Kasumi-1 (cell line): ENCODE data around the gene FSTL4.

Experiments used
- DNase-seq, 2 experiments: peaks; one replicate each; lab custom pipeline; 2025; lab: John Stamatoyannopoulos, UW

Gene FSTL4

DNA sequence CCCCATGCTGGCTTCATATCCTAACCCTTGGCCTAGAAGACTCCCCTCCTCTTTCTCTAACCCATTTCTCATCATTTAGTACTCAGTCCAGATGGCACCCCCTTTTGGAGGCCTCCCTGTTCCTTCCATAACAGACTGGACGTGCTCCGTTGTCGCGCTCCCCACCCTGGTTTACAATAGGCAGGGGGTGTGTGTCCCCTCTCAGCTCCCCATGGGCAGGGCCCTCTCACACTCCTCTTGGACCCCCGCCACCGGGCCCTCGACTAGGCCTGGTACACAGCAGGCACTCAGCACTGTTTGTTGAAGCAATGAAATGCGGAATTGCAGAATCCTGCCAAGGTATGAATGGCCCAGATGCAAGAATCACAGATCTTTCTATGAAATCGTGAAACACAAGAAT, 227.4 kb downstream of the FSTL4 start:
- DNase-seq = no peak

DNA sequence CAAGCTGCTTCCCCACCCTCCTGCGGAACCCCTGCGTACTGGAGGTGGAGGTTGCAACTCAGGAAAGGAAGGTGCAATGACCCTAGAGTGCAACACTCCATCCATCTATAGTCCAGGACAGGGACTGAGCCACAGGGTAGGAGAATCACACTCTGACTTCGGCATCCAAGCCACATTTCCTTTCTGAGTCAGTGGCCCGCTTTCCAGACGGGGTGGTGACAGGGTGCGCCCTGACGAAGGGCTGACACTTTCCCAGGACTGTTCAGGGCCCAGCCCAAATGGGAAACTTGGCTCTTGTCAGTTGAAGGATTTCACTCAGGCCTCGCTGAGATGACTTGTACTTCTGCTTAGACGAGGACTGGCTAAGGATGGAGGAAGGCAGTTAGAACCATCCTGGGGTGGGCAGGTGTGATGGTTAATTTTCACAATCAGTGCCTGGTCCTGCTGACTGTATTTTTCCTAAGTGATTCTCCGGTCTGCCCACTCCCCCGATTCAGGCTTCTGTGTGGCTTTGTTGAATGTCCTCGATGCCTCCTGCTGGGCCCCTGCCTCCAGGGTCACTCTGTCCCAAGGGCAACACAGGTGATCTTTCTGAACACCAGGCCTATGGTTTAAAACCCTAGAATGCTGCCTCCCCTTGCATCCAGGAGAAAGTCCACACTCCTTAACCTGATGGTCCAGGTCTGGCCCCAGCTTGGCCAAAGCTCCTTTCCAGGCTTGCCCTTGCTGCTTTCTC, 228.1 kb downstream of the FSTL4 start:
- DNase-seq = no peak

DNA sequence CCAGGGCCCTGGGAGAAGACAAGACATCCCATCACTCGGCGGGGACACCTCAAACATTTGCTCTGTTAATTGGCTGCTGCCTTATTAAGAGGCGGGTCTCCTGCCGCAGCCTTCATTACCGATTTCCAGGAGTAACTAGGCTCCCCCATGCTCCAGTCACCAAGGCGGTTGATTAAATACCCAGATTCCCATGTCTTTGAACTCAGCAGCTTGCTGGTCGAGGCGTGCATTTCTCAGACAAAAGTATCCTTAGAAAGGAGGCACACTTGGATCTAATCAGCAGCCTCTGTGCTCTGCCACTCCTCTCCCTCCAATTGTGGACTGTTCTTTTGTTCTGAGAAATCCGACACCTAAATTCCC, 228.8 kb downstream of the FSTL4 start:
- DNase-seq = no peak

DNA sequence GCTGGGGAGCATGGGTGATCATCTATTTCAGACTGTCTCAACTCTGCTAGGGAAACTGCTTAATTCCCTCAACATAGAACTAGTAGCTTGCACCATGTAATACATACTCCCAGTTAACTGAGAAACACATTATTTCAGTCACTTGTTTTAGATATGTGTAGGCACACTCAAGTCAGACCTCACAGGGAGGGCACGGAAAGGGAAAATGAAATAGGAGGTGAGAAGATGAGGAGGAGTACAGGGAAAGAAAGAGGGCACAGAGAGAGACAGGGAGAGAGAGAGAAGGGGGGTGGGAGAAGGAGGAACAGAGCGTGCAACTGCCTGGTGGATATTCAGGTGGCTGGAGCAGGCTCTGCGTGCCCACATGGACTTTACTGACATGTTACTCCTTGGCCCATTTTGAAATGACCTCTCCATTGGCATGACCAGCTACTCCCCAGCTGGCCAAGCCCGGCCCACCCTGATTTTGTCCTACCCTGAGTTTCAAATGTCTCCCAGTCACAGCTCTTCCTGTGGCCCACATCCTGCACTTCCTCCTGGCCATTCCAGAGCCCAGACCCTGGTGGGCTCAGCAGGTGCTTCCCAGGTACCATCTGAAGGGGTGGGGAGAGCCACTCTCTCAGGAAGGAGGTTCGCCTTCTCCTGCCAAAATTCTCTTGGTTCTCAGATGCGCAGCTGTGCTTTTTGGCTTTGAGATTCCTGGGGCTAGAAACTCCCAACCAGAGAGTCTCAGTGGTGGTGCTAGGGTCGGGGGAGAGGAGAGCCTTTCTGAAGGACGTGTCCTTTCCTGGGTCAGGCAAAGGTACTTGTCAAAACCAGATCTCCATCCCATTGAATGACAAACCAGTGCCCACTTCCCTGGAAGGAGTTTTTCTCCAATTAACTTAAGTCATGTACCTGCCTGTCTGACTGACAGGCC, 229.4 kb downstream of the FSTL4 start:
- no peak for DNase-seq

DNA sequence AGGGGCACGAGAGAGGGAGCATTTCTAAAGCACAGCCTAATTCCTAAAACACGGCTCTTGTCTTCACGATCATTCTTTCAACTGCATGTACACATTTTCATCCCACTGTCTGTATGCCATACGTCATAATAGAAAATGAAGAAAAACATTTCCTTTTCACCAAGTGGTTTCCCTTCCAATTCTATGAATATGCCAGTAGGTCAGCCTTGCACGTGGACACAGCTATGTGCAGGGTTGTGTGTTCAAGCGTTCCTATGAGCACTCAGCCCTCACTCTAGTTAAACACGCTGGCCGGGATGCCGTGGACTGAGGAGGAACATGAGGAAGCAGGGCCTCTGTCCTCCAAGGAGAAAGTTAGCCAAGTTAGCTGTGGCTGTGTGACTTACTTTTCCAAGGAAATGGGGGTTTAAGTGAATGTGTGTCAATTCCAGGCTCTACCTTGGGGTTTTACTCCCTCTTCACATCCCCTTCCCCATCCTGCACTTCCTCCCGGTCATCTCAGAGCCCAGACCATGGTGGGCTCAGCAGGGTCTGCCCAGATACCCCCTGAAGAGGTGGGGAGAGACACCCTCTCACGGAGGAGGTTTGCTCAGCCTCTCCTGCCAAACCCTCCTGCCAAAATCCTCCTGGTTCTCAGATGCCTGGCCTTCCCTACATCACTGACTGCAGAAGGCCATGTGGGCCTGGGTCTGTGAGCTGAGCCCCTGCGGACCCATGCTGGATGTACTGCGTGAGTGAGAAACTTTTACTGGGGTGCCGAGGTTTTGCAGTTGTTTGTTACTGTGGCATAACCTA, 230.6 kb downstream of the FSTL4 start:
- no peak for DNase-seq

DNA sequence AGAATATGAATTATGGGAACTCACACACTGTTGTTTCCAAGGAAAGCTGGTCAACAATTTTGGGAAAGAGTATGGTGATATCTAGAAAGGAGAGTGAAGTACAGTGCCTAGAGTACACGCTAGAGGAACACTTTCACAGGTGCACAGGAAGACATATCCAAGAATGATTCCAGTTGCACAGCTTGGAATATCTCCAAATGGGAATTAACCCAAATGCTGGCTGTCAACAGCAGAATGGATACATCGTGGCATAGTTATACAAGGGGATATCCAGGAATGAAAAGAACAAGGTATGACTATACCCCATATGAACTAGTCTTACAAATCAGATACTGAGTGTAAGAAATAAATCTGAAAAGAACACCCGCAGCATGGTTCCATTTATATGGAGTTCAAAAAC, 231.3 kb downstream of the FSTL4 start:
- no peak for DNase-seq

DNA sequence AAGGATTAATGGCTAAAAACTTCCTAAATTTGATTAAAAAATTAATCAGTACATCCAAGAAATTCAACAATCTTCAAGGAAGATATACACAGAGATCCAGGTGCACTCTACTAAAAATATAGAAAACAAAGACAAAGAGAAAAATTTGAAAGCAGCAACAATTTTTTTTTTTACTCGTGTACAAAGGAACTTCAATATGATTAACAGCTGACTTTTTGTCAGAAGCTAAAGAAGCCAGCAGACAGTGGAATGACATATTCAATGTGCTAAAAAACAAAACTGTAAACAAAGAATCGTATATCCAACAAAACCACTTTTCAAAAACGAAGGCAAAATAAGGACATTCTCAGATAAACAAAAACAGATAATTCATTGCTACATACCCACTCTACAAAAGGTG, 234.6 kb downstream of the FSTL4 start:
- no peak for DNase-seq

DNA sequence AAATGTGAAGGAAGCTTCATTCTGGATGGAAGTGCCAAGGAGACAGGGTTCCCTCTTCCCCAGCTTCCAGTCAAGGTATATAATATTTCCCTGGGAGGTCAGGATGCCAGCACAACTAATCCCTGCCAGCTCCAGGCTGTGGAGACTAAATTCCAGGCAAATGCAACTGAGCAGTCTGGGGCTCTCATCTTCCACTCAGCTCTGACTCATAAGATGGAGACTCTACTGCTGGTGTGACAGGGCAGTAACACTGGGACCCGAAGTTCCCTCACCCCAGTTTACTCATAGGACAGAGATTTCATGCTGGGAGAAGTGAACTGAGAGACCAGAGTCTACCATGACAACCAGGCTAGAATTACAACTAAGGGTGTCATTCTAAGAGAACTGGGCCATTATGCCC, 235.4 kb downstream of the FSTL4 start:
- DNase-seq = no peak

DNA sequence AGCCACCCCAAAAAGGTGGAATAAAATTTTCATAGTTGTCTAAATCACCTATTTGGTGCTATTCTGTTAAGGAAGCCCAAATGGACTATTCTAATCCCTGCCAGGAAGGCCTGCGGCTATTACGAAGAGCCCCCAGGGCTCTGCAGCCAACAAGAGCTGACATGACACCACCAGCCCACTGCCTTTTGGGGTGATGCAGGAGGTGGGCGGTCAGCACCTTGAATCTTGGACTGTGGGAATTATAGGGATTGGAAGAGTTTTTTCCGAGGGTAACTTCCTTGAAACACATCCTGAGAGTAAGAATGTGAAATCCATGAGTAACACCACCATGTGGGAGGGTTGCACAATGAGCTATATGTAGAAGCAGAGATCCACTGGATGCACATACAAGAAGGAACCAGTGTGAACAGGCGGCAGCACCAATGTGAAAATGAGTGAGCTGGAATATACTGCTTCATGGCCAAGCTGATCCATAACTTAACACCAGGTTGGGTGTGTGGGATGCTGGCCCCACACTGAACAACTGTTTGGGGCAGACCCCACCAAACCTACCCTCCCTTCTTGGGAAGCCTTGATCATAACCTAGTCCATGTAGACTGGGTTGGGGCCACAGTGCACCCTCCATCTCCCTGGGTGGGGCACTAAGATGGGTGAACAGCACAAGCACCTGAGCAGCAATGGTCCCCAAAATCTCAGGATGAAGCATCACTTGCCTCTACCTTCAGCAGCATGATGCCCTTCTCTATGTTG, 239.0 kb downstream of the FSTL4 start:
- DNase-seq = no peak

DNA sequence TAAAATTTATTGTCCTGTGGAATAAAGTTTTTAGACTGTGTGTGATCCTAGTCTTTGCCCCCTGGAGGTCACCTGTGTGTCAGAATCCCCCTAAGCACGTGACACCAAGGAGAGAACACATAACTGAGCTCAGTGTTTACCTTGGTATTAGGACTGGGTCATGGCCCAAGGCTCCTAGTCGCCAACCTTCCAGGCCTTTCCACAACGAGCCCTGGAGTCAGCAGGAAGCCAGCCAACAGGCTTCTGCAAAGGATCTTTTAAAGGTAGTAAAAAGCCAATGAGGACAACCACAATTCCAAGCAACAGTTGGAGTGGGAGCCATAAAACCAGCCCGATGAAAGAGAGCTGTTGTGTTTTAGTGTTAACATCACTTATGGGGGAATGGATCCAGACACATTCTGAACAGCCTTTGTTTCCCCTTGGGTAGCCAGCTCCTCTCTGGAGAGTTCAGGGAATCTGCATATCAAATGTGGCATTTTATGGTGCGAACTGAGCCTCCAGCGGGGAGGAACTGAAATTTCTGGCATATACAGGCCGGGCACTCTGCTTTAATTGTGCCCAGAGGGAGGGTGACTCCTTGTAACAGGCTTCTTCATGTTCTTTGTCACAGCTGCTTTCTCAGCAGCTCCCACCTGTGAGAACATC, 239.9 kb downstream of the FSTL4 start:
- DNase-seq = no peak

DNA sequence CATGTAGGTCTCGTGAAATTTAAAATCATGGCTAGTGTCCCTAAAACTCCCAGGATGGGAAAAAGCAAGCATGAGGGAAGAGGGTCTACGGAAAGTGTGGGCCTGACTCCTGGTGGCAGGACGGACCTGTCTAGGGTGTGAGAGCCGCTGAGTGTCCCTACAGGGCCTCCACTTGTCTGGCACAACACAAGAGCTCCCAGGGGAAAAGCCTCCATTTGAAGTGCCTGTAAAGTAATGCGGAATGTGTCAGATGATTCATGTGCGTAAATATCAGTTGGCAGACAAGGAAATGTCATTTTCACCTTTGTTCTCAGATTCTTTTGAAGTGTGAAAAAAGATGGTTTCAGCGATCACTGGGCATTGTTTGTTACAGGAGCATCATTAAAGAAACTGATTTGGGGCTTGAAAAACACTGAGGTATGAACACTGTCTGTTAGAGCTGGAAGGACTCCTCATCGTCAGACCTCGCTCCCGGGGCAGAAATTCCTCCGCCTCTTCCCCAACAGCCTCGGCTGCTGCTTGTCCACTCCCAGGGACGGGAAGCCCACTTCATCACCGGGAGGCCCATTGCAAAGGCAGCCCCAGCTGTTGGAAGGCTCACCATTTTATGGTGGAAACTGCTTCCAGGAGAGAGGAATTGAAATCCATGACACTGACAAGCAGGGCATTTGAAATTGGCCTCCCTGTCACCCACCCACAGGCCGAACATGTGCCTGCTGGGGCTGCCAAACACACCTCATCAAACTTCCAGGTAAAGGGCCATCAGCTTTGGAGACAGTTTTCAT, 240.8 kb downstream of the FSTL4 start:
- no peak for DNase-seq

DNA sequence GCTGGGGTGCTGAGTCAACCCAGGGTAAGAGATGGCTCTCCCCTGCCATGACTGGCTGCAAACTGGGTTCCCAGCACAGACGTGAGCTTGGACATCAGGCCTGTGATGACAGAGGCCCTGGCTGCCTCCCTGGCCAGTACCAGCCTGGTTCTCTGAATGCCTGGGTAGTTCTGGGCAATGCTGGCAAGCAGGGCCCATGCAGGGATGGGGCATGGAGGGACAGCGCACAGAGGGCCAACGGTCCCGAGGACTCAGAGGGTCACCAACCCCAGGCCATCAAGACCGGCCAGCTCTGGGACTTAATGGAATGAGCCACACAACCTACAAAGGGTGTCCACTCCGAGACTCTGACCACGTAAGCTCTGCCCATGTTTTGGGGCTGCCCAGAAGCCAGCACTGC, 241.4 kb downstream of the FSTL4 start:
- no peak for DNase-seq

DNA sequence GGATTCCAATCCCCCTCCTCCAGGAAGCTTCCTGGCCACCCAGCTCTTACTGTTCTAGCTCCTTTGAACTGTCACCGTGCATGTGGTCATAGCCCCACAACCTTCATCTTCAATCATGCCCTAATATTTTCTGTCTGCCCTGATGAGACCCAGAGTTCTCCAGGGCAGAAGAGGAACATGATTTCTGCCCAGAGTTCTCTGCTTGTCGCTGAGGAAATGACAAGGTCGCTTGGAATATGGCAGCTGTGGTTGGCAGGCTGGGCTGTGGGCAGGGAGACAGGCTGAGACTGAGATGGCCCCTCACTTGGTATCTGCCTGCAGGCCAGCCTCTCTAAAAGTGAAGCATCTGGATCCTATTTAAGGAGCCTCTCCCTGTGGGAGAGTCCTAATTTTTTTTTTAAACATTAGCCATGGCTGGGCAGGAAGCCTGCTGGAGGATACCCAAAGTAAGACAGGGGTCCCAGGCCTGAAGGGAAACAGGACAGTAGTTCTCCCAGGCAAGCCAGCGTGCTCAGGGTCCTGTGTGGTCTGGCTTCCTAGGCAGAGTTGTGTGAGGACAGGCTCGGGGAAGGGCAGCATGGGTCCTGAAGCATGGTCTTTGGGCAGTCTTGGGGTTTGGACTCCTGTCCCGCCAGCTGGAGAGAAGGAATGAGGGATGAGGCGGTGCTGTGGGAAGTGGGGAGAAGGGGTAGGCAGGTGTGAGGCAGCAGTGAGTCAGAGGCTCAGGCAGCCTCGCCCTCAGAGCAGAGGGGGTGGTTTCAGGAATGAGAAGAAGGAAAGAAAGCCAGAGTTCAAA, 242.1 kb downstream of the FSTL4 start:
- DNase-seq = no peak

DNA sequence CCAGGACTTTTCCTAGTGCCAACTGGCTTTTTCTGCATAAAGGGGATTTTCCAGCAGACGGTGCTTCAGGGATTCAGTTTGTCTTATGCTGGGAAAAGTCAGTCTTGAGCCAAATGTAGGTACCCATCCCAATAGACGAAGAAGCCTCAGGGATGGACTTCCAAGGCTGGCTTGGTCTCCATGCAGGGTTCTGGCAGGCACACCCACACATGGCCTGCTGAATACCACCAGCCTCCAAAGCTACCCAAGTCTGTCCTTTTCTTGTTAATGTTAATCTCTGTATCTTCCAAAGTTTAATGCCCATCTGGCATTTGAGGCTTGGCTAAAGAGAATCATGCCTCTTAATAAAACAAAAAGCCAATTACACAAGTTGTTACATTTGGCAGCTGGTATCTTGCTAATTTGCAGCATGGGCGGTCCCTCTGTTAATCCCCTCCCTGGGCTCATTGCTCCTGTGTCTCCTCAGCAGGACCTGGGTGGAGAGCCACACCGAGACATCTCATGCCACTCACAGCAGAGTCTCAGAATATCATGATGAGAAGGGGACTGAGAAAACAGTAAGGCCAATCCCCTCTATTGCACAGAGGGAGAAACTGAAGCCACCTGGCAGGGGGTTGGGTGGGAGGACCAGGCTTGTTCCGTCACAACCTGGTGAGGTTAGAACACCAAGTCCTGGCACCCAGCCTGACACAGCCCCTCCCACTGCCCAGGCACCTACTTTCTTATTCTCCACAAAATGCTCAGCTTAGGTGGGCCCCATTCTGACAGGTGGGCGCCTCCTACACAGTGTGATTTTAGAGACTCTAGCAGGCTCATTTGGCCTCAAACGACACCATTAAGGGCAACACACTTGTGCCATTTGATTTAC, 243.2 kb downstream of the FSTL4 start:
- no peak for DNase-seq

DNA sequence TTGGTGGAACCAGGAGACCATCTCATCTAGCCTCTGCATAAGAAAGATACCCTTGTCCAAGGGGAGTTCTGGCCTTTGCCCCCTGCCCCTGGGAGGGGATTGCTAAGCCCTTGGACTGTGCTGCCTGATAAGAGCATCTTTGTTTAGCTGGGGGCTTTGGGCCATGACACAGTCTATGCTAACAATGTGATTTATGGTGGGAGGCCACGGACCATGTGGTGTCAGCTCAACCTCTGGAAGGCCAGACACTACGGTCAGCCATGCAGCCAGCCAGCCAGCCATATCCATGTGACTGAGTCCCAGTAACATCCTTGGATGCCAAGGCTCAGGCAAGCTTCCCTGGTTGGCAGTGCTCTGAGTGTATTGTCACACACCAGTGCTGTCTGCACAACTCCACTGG, 244.4 kb downstream of the FSTL4 start:
- no peak for DNase-seq

DNA sequence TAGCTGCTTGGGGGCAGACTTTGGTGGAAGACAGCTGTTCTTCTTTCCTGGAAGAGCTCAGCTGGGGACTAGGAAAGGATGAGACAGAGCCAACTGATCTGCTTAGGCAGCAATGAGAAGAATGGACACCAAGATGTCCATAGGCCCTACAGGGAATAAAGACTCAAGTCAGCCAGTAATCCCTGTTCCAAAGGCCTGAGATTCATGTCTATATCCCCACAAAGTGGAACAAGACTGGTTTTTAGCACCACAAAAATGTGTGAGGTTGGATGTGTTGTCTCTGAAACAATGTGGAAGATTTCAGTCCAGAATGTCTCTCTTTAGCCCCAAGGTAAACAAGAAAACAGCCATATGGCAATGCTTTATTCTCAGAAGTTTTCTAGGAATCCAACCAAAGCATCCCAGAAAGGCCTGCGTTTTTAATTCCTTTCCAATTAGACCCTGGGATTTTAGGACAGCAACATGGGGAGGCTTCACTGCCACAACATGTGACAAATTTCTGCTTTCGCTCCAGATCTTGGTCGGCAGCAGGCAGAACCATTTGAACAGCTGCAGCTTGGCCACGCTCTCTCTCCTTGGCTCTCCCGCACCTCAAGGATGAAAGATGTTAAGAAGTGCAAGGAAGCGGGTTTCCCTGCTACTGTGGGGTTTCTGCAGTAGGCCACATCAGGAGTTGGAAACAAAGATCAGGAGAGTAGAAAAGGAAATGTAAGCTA, 245.1 kb downstream of the FSTL4 start:
- DNase-seq = no peak

DNA sequence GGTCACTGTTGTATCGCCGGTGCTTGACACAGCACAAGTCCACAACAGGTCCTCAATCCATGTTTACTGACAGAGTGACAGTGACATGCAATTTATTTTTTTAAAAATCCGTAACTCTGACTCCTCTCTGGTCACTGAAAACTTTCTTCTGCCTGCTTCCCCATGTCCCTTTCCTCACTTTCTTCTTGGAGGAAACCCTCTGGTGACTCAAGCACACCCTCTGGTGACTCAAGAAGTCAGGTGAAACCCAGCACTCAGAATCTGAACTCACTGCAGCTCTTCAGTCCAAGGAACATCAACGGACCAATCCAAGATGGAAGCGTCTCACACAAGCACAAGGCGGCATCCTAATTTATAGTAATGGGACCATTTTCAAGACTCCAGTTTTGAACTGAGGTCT, 245.9 kb downstream of the FSTL4 start:
- no peak for DNase-seq

DNA sequence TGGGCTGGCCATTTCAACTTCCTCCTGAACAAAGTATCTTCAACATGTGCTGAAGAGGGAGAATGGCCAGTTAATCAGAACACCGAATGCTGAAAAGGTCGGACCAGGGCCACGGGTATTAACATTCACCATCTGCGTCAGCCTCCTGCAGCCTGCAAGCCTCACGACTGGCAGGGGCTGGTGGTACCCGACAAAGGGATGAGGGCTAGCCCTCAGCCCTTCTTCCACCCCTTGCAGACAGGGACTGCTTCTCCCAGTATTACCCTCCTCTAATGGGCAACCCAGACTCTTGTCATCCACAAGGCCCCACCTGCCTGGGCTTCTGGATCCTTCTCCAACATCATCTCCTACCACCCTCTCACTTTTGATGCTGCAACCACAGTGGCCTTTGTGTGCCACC, 246.6 kb downstream of the FSTL4 start:
- no peak for DNase-seq
